ENCODE results near the gene TMEM184C. TPM values are rescaled to one million over a fixed set of nuclear protein-coding genes. Genes with fewer than 3 reads are reported as not detected.
A peak's percentile ranks its signal among the peaks of the same experiment; 100 is the strongest.

TMEM184C gene
- total RNA-seq = 39.7 and 45.5 TPM in 2 replicates
- long read RNA-seq, full-length matches to known transcripts = 164 of 188 reads
- long read RNA-seq, partial matches to known transcripts = 8 of 188 reads
- long read RNA-seq, other reads (novel, unspliced or antisense) = 16 of 188 reads

DNA sequence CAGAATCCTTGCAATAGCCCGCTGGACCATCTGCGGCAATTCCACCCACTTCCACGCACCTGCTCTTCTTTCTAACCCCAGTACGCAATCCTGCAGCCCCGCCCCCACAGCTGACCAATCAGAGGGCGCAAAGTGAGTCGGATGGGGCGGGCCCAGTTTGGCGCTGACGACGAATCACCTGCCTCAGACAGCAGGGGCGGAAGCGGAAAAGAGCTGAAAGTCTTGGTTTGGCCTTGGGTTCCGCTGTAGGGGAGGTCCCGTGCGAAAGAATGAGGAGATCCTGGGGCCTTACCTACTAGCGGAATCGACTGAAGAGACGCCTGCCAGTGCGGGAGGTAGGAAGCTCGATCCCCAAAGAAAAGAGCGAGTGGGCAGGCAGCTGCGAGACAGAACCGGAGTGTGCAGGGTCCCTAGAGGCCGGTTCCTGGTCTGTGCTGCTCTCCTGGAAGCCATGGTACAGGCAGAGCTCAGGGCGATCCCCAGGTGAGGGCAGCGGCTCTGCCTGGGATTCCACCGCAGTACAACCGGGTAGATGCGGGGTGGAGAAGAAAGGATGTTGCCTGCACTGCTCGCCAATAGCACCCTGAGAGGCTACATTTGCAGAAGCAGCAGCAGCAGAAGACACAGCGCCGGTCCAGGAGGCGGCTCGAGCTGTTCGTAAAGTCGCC lies at the start of gene TMEM184C:
TMEM184C (plus strand) TSS at position 225 of the 668 bp plus-strand sequence. CDS start 560 bp downstream, outside the sequence.
- Mint-ChIP-seq H3K4me1 (ENCODE audit: unreplicated experiment) (peaks cover 45% of the 10 kb centered on the region), H3K4me3 (ENCODE audit: unreplicated experiment) (peak within 1 kb of the TSS; percentile 100), H3K36me3 (ENCODE audit: unreplicated experiment) (peaks cover 15% of the 10 kb centered on the region), H3K27me3 (ENCODE audit: unreplicated experiment) (peaks cover 14% of the 10 kb centered on the region), H3K9me3 (ENCODE audit: unreplicated experiment) (no peaks in the 10 kb centered on the region), H3K27ac (ENCODE audit: unreplicated experiment) (peak within 1 kb of the TSS; percentile 98)
- DNase-seq (ENCODE audit: extremely low spot score, unreplicated experiment) = peak; percentile 98
- TF ChIP-seq, protein P1, sequence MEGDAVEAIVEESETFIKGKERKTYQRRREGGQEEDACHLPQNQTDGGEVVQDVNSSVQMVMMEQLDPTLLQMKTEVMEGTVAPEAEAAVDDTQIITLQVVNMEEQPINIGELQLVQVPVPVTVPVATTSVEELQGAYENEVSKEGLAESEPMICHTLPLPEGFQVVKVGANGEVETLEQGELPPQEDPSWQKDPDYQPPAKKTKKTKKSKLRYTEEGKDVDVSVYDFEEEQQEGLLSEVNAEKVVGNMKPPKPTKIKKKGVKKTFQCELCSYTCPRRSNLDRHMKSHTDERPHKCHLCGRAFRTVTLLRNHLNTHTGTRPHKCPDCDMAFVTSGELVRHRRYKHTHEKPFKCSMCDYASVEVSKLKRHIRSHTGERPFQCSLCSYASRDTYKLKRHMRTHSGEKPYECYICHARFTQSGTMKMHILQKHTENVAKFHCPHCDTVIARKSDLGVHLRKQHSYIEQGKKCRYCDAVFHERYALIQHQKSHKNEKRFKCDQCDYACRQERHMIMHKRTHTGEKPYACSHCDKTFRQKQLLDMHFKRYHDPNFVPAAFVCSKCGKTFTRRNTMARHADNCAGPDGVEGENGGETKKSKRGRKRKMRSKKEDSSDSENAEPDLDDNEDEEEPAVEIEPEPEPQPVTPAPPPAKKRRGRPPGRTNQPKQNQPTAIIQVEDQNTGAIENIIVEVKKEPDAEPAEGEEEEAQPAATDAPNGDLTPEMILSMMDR (IDR thresholded peaks at IDR 0.05) = no peak

DNA sequence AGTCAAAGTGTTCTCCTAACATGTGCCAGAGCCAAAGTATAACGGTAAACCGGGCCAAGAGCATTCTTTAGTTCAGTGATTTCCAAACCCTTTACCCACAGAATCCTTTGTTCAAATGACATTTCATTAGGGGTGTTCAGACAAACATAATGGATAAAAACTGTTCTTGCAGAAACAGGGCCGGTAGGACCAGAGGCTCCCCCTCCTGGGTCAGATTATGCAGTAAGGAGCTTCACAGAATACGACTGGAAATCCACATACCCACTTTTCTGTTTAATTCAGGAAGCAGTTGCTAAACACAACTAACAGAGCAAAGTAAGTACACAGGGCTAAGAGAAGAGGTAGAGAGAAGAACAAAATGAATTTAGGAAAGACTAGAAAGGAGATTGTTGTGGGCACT lies 46.6 kb upstream of the TMEM184C start:
- no peak for DNase-seq (ENCODE audit: extremely low spot score, unreplicated experiment)
- TF ChIP-seq, protein P1 (IDR thresholded peaks at IDR 0.05) = peak; percentile 30
- H3K27me3 Mint-ChIP-seq (ENCODE audit: unreplicated experiment) = no peaks in the 10 kb centered on the region
- no peak overlapping the region for H3K4me3 Mint-ChIP-seq (ENCODE audit: unreplicated experiment)
- peaks cover 19% of the 10 kb centered on the region for H3K9me3 Mint-ChIP-seq (ENCODE audit: unreplicated experiment)
- H3K36me3 Mint-ChIP-seq (ENCODE audit: unreplicated experiment) = peaks cover 6% of the 10 kb centered on the region
- no peaks in the 10 kb centered on the region for H3K4me1 Mint-ChIP-seq (ENCODE audit: unreplicated experiment)
- no peak overlapping the region for H3K27ac Mint-ChIP-seq (ENCODE audit: unreplicated experiment)

DNA sequence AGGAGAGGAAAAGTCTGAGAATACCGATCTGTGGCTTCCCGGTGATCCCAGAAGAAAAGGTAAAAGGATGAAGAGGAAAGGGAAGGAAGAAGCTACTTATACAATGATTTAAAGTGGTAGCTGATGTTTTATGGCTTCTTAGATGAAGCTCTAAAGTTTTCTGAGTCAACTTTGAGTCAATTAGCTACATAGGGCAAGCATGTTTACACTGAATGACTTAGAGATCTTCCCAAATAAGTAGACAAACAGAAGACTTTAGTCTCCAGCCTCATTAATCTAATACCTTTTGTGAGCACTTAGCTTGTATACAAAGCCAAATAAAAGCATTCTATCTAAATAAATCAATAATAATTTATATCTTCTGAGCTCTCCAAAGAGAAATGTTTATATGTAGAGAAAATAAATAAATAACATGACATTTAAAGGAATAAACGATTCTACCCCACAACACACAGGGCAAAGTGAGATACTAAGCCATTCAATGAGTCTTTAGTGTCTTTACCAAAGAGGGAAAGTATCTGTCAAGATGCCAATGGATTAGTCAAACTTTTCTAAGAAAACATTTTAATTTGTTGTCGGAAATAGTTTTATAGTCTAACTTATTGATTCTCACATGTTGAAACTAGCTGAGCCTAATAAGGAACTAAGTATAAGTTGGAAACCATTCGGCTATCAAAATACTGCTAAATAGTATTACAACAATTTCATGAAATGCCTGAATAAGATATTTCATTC lies 46.0 kb upstream of the TMEM184C start:
- DNase-seq (ENCODE audit: extremely low spot score, unreplicated experiment) = no peak

DNA sequence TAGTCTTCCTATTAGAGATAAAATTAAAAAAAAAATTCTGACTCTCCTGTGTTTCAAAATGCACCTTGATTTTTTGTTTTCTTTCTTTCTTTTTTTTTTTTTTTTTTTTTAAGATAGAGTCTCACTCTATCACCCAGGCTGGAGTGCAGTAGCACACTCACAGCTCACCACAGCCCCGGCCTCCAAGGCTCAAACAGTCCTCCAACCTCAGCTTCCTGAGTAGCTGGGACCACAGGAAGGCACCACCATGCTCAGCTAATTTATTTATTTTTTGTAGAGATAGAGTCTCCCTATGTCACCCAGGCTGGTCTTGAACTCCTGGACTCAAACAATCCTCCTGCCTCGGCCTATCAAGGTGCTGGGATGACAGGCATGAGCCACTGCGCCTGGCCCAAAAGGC lies 41.1 kb upstream of the TMEM184C start:
- no peaks in the 10 kb centered on the region for H3K27me3 Mint-ChIP-seq (ENCODE audit: unreplicated experiment)
- no peak for DNase-seq (ENCODE audit: extremely low spot score, unreplicated experiment)
- no peaks in the 10 kb centered on the region for H3K9me3 Mint-ChIP-seq (ENCODE audit: unreplicated experiment)
- H3K36me3 Mint-ChIP-seq (ENCODE audit: unreplicated experiment) = peaks cover 1% of the 10 kb centered on the region
- TF ChIP-seq, protein P1 (IDR thresholded peaks at IDR 0.05) = no peak
- H3K4me1 Mint-ChIP-seq (ENCODE audit: unreplicated experiment) = peaks cover 33% of the 10 kb centered on the region
- no peak overlapping the region for H3K4me3 Mint-ChIP-seq (ENCODE audit: unreplicated experiment)
- no peak overlapping the region for H3K27ac Mint-ChIP-seq (ENCODE audit: unreplicated experiment)

More for the DNA sequence above, 46.0 kb upstream of the TMEM184C start:
- Mint-ChIP-seq H3K4me1 (ENCODE audit: unreplicated experiment) (no peaks in the 10 kb centered on the region), H3K27ac (ENCODE audit: unreplicated experiment) (no peak overlapping the region), H3K36me3 (ENCODE audit: unreplicated experiment) (peaks cover 2% of the 10 kb centered on the region), H3K4me3 (ENCODE audit: unreplicated experiment) (no peak overlapping the region), H3K9me3 (ENCODE audit: unreplicated experiment) (peaks cover 13% of the 10 kb centered on the region), H3K27me3 (ENCODE audit: unreplicated experiment) (no peaks in the 10 kb centered on the region)
- TF ChIP-seq, protein P1 (IDR thresholded peaks at IDR 0.05) = no peak

DNA sequence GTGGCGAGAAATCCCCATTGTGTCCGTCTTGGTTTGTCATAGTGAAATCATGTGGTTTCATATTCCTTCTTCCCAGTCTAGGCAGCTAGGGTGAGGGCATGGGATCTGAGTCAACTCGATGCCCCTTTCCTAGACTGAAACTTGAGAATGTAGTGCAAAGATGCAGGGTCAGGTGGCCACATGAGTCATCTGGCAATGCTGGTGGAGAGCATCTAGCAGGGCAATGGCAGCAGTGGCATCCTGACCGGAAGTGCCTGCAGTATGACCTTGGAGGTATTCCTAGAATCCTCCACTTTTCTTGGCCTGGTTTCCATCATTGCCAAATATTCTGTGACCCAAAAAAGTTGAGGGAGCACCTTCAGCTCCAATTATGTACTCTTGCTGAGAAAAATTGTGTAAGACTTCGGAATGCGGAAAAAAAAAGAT lies 39.1 kb upstream of the TMEM184C start:
- Mint-ChIP-seq H3K27me3 (ENCODE audit: unreplicated experiment) (no peaks in the 10 kb centered on the region), H3K4me3 (ENCODE audit: unreplicated experiment) (no peak overlapping the region), H3K27ac (ENCODE audit: unreplicated experiment) (peak overlapping the region; percentile 81), H3K9me3 (ENCODE audit: unreplicated experiment) (peaks cover 3% of the 10 kb centered on the region), H3K36me3 (ENCODE audit: unreplicated experiment) (peaks cover 6% of the 10 kb centered on the region), H3K4me1 (ENCODE audit: unreplicated experiment) (peaks cover 46% of the 10 kb centered on the region)
- TF ChIP-seq, protein P1 (IDR thresholded peaks at IDR 0.05) = no peak
- no peak for DNase-seq (ENCODE audit: extremely low spot score, unreplicated experiment)
